ENCODE data around the gene STOML2. TPM values are rescaled to one million over a fixed set of nuclear protein-coding genes. Genes with fewer than 3 reads are reported as not detected.

The STOML2 gene
- total and polyA plus RNA-seq, 9 of the 15 experiments (the other 6 are each of a cell fraction or from before 2014, with no cell fraction given): 110 to 220 (median 174) TPM

DNA sequence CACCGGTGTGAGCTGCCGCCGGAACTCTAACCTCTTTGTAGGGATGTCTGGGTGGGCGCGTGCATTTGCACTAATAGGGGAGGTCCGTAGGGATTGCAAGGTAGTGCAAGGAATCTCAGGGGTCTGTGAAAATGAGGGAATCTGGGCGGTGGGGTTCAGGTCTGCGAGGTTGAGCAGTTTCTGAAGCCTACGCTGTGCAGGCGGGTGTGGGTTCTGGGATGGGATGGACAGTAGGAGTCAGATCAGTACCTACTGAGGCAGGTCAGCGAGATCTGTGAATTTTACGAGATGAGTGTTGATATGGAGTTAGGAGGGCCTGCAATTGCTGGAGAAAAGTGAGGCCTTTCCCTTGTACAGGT lies 13.6 kb upstream of the STOML2 start:
- intact Hi-C loops (cut with micrococcal nuclease): loop anchor here (1.0 to 5.0 kb wide), 2 partner anchors 46 to 143 kb away; partner anchors contain the start of gene UNC13B
- ChIA-PET POLR2A (interaction anchor here (0.6 to 1.1 kb wide), 5 partner anchors 10 to 800 kb away, joined by 3 to 7 read pairs (median 3); partner anchors contain the start of gene RUSC2), CTCF (ENCODE audit: low intra/inter-chr PET ratio) (interaction anchor here (1.3 to 1.9 kb wide), 3 partner anchors 142 to 437 kb away, joined by 3 to 13 read pairs (median 11); no protein-coding TSS in a partner anchor)
- Histone ChIP-seq H3K4me1 (replicated peaks in 1 of 2; ENCODE audit: control insufficient read depth in 2 of 2, insufficient read depth in 2 of 2, low read length in 2 of 2) (peaks cover 23 to 26% of the 10 kb centered on the region in 2 experiments), H4K20me1 (replicated peaks; ENCODE audit: control insufficient read depth, insufficient read depth, low read length) (peaks cover 4% of the 10 kb centered on the region), H3K79me2 (ENCODE audit: control insufficient read depth, insufficient read depth, low read length) (peaks cover 28% of the 10 kb centered on the region), H3K27me3 (ENCODE audit: control insufficient read depth in 2 of 2, insufficient read depth in 2 of 2, low read length in 2 of 2) (no peaks in the 10 kb centered on the region), H3K9ac (ENCODE audit: insufficient read depth in 1 of 2, low read depth in 2 of 2, low read length in 2 of 2) (peak overlapping the region; percentile 46 to 79), H3K9me3 (replicated peaks; ENCODE audit: control insufficient read depth, insufficient read depth, low read depth, low read length) (no peaks in the 10 kb centered on the region), H3K27ac (ENCODE audit: extremely low read depth, low read depth, low read length) (peak overlapping the region; percentile 62; the same call in 2 of the 3 replicates), H3K4me3 (peak overlapping the region; percentile 58), H3K9me1 (ENCODE audit: control insufficient read depth, insufficient read depth, low read length) (no peaks in the 10 kb centered on the region), H3K36me3 (ENCODE audit: control insufficient read depth, insufficient read depth, low read length) (no peaks in the 10 kb centered on the region), H2AFZ (ENCODE audit: low read depth, low read length) (peak overlapping the region; percentile 95), H3K4me2 (ENCODE audit: insufficient read depth, low read length) (peak overlapping the region; percentile 99)
- no TSS peak for BruUV-seq (replicated peaks)
- in situ Hi-C loops (cut with MboI): loop anchor here (5.0 kb wide), 2 partner anchors 141 to 356 kb away; no protein-coding TSS in a partner anchor
- TF ChIP-seq NR3C1 (CRISPR knock-in tag; IDR thresholded peaks at IDR 0.05) (no peak), NR2C2 (CRISPR knock-in tag; IDR thresholded peaks at IDR 0.05) (no peak), NR2C2 (tag; IDR thresholded peaks at IDR 0.05) (0 out of 2 replicates have a peak, but pooled peaks have one; percentile 11), STAT5B (CRISPR knock-in tag; IDR thresholded peaks at IDR 0.05) (no peak), ATF1 (CRISPR knock-in tag; IDR thresholded peaks at IDR 0.05) (no peak), ATF1 (tag; IDR thresholded peaks at IDR 0.05) (peak; percentile 22; the same call in 1 of the 2 replicates), RBBP5 (IDR thresholded peaks at IDR 0.05; ENCODE audit: borderline replicate concordance, insufficient read depth, low read length, poor library complexity, severe bottlenecking) (no peak)
- TF ChIP-seq, protein P1, sequence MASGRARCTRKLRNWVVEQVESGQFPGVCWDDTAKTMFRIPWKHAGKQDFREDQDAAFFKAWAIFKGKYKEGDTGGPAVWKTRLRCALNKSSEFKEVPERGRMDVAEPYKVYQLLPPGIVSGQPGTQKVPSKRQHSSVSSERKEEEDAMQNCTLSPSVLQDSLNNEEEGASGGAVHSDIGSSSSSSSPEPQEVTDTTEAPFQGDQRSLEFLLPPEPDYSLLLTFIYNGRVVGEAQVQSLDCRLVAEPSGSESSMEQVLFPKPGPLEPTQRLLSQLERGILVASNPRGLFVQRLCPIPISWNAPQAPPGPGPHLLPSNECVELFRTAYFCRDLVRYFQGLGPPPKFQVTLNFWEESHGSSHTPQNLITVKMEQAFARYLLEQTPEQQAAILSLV (tag; IDR thresholded peaks at IDR 0.05): no peak
- TF ChIP-seq, protein P2, sequence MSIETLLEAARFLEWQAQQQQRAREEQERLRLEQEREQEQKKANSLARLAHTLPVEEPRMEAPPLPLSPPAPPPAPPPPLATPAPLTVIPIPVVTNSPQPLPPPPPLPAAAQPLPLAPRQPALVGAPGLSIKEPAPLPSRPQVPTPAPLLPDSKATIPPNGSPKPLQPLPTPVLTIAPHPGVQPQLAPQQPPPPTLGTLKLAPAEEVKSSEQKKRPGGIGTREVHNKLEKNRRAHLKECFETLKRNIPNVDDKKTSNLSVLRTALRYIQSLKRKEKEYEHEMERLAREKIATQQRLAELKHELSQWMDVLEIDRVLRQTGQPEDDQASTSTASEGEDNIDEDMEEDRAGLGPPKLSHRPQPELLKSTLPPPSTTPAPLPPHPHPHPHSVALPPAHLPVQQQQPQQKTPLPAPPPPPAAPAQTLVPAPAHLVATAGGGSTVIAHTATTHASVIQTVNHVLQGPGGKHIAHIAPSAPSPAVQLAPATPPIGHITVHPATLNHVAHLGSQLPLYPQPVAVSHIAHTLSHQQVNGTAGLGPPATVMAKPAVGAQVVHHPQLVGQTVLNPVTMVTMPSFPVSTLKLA (conservative IDR thresholded peaks at IDR 0.05): peak in 1 of 2 experiments; percentile 37; a peak in 2 of 4 replicates
- 0% methylated on average over 12 of the region's 12 CpGs for WGBS (ENCODE audit: insufficient coverage, low coverage, missing lambda C conversion rate)
- DNase-seq (ENCODE audit: extremely low read depth in 1 of 4, low spot score in 3 of 4): no peak
- FAIRE-seq: no peak
- no peak for ATAC-seq
